ENCODE results near the gene RFX6.
A peak's percentile ranks its signal among the peaks of the same experiment; 100 is the strongest.

RFX6 gene

DNA sequence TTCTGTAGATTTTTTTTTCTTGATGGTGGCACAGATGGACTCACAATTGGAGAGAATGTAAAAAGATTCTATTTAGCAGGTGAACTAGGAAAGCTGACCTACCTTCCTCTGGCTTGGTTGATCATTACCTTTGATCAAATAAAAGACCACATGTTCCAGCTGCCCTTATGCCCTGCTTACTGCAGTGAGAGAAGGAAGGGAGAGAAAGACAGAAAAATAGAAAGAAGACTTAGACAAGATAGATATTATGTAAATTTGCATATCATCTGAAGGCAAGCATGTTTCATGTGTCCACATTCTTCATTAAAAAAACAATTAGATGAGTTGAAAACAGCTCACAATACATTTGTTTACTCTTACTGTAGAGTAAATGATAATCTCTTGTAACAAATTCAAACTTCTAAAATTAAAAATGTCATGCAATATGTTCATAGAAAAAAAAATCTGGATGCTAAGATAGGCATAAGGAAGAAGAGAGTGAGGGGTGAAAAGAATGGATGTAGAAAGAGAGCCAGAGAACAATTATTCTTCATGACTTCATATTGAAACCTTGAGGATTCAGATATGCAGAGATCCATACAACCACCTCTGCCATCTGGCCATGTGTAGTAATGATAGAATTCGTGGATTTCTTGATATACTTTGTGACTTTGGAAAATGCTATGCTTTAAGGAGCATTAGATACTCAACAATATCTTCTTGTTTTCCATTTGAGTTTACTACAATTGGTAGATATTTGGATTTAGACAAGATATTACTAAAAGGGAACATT lies 71.7 kb downstream of the RFX6 start:
- H3K27ac ChIP-seq, result no peak overlapping the region
- DNase-seq (ENCODE audit: low read depth, low spot score), result no peak
- no peaks in the 10 kb centered on the region for H3K36me3 ChIP-seq (ENCODE audit: insufficient read depth, low read length)
- H3K4me3 ChIP-seq, result no peak overlapping the region
- TF ChIP-seq EZH2 (IDR thresholded peaks at IDR 0.05) (no peak), FOXP2 (optimal IDR thresholded peaks at IDR 0.05; ENCODE audit: control extremely low read depth, extremely low read length, insufficient read depth) (no peak), POLR2AphosphoS5 (IDR thresholded peaks at IDR 0.05; ENCODE audit: borderline replicate concordance, low read depth, low read length) (no peak)
- no peak overlapping the region for H3K9ac ChIP-seq (ENCODE audit: insufficient read length)
- H3K9me3 ChIP-seq (ENCODE audit: low read depth, low read length), result no peaks in the 10 kb centered on the region

DNA sequence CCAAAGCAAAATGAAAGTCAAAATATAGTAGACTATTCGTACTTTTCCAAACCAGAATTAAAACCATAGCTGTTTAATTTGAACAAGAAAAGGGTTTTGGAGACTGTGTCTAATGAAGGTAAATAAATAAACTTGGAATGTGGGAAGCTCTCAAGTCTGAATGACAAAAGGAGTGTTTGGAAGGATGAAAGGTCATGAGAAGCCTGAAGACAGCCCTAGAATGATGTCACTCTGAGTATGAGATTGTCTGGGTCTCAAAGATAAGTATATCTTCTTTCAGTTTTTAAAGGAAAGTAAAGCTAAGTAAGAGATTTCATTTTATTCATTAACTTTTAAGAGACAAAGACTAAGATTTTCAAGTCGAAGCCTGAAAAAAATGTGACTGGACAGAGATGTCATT lies 72.9 kb downstream of the RFX6 start:
- Histone ChIP-seq H3K9ac (ENCODE audit: insufficient read length) (no peak overlapping the region), H3K4me3 (no peak overlapping the region), H3K36me3 (ENCODE audit: insufficient read depth, low read length) (no peaks in the 10 kb centered on the region), H3K27ac (no peak overlapping the region), H3K9me3 (ENCODE audit: low read depth, low read length) (no peaks in the 10 kb centered on the region)
- no peak for DNase-seq (ENCODE audit: low read depth, low spot score)
- no peak for TF ChIP-seq FOXP2 (optimal IDR thresholded peaks at IDR 0.05; ENCODE audit: control extremely low read depth, extremely low read length, insufficient read depth)
- no peak for TF ChIP-seq POLR2AphosphoS5 (IDR thresholded peaks at IDR 0.05; ENCODE audit: borderline replicate concordance, low read depth, low read length)
- no peak for TF ChIP-seq EZH2 (IDR thresholded peaks at IDR 0.05)

- Histone ChIP-seq H3K27ac (no peak overlapping the region), H3K9me3 (ENCODE audit: low read depth, low read length) (no peaks in the 10 kb centered on the region), H3K36me3 (ENCODE audit: insufficient read depth, low read length) (no peaks in the 10 kb centered on the region), H3K9ac (ENCODE audit: insufficient read length) (no peak overlapping the region), H3K4me3 (no peak overlapping the region)
- no peak for DNase-seq (ENCODE audit: low read depth, low spot score)
- no peak for TF ChIP-seq POLR2AphosphoS5 (IDR thresholded peaks at IDR 0.05; ENCODE audit: borderline replicate concordance, low read depth, low read length)
- TF ChIP-seq EZH2 (IDR thresholded peaks at IDR 0.05), result no peak
- no peak for TF ChIP-seq FOXP2 (optimal IDR thresholded peaks at IDR 0.05; ENCODE audit: control extremely low read depth, extremely low read length, insufficient read depth)
Measured at GRCh38 chr6:116954335-116954734, 77.3 kb downstream of the RFX6 start.

GRCh38 chr6:116954938-116955337 lies 77.9 kb downstream of the RFX6 start:
- DNase-seq (ENCODE audit: low read depth, low spot score), result no peak
- no peaks in the 10 kb centered on the region for H3K9me3 ChIP-seq (ENCODE audit: low read depth, low read length)
- H3K9ac ChIP-seq (ENCODE audit: insufficient read length), result no peak overlapping the region
- no peak for TF ChIP-seq FOXP2 (optimal IDR thresholded peaks at IDR 0.05; ENCODE audit: control extremely low read depth, extremely low read length, insufficient read depth)
- TF ChIP-seq EZH2 (IDR thresholded peaks at IDR 0.05), result no peak
- no peak for TF ChIP-seq POLR2AphosphoS5 (IDR thresholded peaks at IDR 0.05; ENCODE audit: borderline replicate concordance, low read depth, low read length)
- no peak overlapping the region for H3K4me3 ChIP-seq
- H3K36me3 ChIP-seq (ENCODE audit: insufficient read depth, low read length), result no peaks in the 10 kb centered on the region
- no peak overlapping the region for H3K27ac ChIP-seq

DNA sequence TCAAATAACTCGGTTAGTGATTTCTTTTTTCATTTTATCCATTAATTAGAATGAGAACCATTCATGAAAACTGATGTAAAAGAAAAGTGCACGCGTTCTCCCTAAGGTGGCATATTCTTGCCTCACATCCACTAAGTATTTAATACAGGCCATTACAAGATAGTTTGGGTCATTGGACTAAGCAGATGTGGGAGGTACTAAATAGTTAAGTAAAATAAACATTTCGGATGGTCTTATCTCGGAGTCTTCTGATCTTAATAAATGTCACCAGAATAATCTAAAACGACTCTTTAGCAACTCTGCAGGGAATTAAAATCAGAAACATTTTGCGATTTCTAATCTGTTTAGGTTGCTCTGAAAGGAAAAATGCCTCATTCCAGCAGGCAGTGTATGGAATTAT lies 78.7 kb downstream of the RFX6 start:
- H3K9me3 ChIP-seq (ENCODE audit: low read depth, low read length), result no peaks in the 10 kb centered on the region
- no peaks in the 10 kb centered on the region for H3K36me3 ChIP-seq (ENCODE audit: insufficient read depth, low read length)
- no peak for DNase-seq (ENCODE audit: low read depth, low spot score)
- no peak overlapping the region for H3K9ac ChIP-seq (ENCODE audit: insufficient read length)
- no peak overlapping the region for H3K27ac ChIP-seq
- H3K4me3 ChIP-seq, result no peak overlapping the region
- TF ChIP-seq FOXP2 (optimal IDR thresholded peaks at IDR 0.05; ENCODE audit: control extremely low read depth, extremely low read length, insufficient read depth) (no peak), EZH2 (IDR thresholded peaks at IDR 0.05) (no peak), POLR2AphosphoS5 (IDR thresholded peaks at IDR 0.05; ENCODE audit: borderline replicate concordance, low read depth, low read length) (no peak)

GRCh38 chr6:116963972-116964371 lies 86.9 kb downstream of the RFX6 start:
- Histone ChIP-seq H3K9ac (ENCODE audit: insufficient read length) (no peak overlapping the region), H3K4me3 (no peak overlapping the region), H3K27ac (no peak overlapping the region), H3K36me3 (ENCODE audit: insufficient read depth, low read length) (no peaks in the 10 kb centered on the region), H3K9me3 (ENCODE audit: low read depth, low read length) (no peaks in the 10 kb centered on the region)
- TF ChIP-seq FOXP2 (optimal IDR thresholded peaks at IDR 0.05; ENCODE audit: control extremely low read depth, extremely low read length, insufficient read depth) (no peak), POLR2AphosphoS5 (IDR thresholded peaks at IDR 0.05; ENCODE audit: borderline replicate concordance, low read depth, low read length) (no peak), EZH2 (IDR thresholded peaks at IDR 0.05) (no peak)
- DNase-seq (ENCODE audit: low read depth, low spot score), result no peak

DNA sequence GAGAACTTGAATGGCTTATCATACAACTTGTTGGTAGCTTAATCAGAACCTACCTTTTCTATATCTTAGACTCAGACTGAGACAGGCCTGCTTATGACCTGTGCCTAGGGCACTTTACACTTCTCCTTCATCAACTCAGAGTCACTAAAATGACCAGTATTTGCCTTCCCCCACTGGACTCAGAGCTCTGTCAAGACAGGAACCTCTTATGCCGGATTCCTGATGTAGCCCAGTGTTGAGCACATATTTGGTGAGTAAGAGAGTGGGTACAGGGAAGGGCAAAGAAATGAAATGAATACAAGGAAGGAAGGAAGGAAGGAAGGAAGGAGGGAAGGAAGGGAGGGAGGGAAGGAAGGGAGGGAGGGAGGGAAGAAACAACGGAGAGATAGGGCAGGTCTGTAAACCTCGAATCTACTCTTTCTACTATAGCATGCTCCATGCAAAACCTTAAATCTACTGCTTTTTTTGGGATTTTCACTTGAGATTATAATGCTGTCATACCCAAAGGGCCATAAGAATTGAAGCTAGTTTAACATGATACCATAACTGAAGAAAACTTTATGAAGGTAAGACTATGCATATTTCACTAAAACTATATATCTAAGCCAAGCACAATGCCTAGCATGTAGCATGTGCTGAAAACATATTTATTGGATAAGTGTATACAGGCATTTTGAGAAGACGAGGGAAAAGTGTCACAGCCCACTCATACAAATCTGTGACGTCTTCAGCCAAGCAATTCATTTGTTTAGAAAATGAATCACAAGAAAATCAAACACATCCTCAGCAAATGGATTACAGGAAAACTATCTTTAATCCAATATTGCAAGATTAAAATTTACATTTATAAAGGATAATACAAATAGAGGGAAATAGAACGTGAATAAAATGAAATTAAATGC lies 89.9 kb downstream of the RFX6 start:
- Histone ChIP-seq H3K9ac (ENCODE audit: insufficient read length) (no peak overlapping the region), H3K36me3 (ENCODE audit: insufficient read depth, low read length) (no peaks in the 10 kb centered on the region), H3K27ac (no peak overlapping the region), H3K9me3 (ENCODE audit: low read depth, low read length) (no peaks in the 10 kb centered on the region), H3K4me3 (no peak overlapping the region)
- TF ChIP-seq EZH2 (IDR thresholded peaks at IDR 0.05) (no peak), FOXP2 (optimal IDR thresholded peaks at IDR 0.05; ENCODE audit: control extremely low read depth, extremely low read length, insufficient read depth) (no peak), POLR2AphosphoS5 (IDR thresholded peaks at IDR 0.05; ENCODE audit: borderline replicate concordance, low read depth, low read length) (no peak)
- no peak for DNase-seq (ENCODE audit: low read depth, low spot score)

- TF ChIP-seq EZH2 (IDR thresholded peaks at IDR 0.05) (no peak), FOXP2 (optimal IDR thresholded peaks at IDR 0.05; ENCODE audit: control extremely low read depth, extremely low read length, insufficient read depth) (no peak), POLR2AphosphoS5 (IDR thresholded peaks at IDR 0.05; ENCODE audit: borderline replicate concordance, low read depth, low read length) (no peak)
Measured at GRCh38 chr6:116969211-116969863, 92.3 kb downstream of the RFX6 start.

More at GRCh38 chr6:116969211-116969863, 92.3 kb downstream of the RFX6 start:
- Histone ChIP-seq H3K27ac (no peak overlapping the region), H3K9me3 (ENCODE audit: low read depth, low read length) (no peaks in the 10 kb centered on the region), H3K9ac (ENCODE audit: insufficient read length) (no peak overlapping the region), H3K36me3 (ENCODE audit: insufficient read depth, low read length) (no peaks in the 10 kb centered on the region), H3K4me3 (no peak overlapping the region)
- DNase-seq (ENCODE audit: low read depth, low spot score), result peak; percentile 28
